Caco-2 (cell line): ENCODE results near the gene KDELR3. TPM values are rescaled to one million over a fixed set of nuclear protein-coding genes. Genes with fewer than 3 reads are reported as not detected.

Experiments used
- BruUV-seq: library from RNA; stranded (reverse); fragments of 400-500 nt; replicated peaks from 2 replicates; lab custom pipeline; 2021; lab: Mats Ljungman, UMichigan
- CTCF ChIA-PET: fragments of 300-600 bp; sonication (Branson Sonifier 250); formaldehyde crosslinking; loops from one replicate; lab custom pipeline; 2022; ENCODE audit warnings: antibody characterized with exemption; lab: Charles Lee
- POLR2A ChIA-PET: fragments of 300-600 bp; sonication (Branson Sonifier 250); formaldehyde crosslinking; loops from one replicate; lab custom pipeline; 2022; ENCODE audit warnings: antibody characterized with exemption; lab: Charles Lee
- DNase-seq, 2 experiments: peaks; one replicate each; pipeline versions ENCODE4 v3.0.0 to v3.0.0-alpha.2; 2020 to 2022
- H3K27me3 ChIP-seq: replicated peaks from 2 replicates; pipeline ENCODE4 v1.6.0; 2011; ENCODE audit warnings: low read length; ENCODE audit not compliant: control insufficient read depth, insufficient read depth
- H3K36me3 ChIP-seq: 2 replicates; pipeline ENCODE4 v1.5.1; 2011; ENCODE audit warnings: low read length; ENCODE audit not compliant: control insufficient read depth, insufficient read depth
- H3K4me1 ChIP-seq: fragments of 250-450 bp; sonication (Bioruptor Pico); 2 replicates; pipeline ENCODE4 v1.5.1; 2020; ENCODE audit warnings: mild to moderate bottlenecking
- H3K4me3 ChIP-seq: 2 replicates; pipeline ENCODE4 v1.5.1; 2011; ENCODE audit warnings: low read depth, mild to moderate bottlenecking, control low read depth, low read length
- H3K9me3 ChIP-seq: fragments of 250-450 bp; sonication (Bioruptor Pico); 2 replicates; pipeline ENCODE4 v1.5.1; 2020; ENCODE audit warnings: mild to moderate bottlenecking, moderate library complexity
- H3K27ac Mint-ChIP-seq: one replicate; pipeline ENCODE4 v1.8.0; 2022; ENCODE audit warnings: mixed read lengths; ENCODE audit not compliant: unreplicated experiment
- H3K27me3 Mint-ChIP-seq: one replicate; pipeline ENCODE4 v1.8.0; 2022; ENCODE audit warnings: mixed read lengths; ENCODE audit not compliant: insufficient read depth, unreplicated experiment
- H3K36me3 Mint-ChIP-seq: one replicate; pipeline ENCODE4 v1.8.0; 2022; ENCODE audit warnings: mild to moderate bottlenecking, mixed read lengths; ENCODE audit not compliant: insufficient read depth, unreplicated experiment
- H3K4me1 Mint-ChIP-seq: one replicate; pipeline ENCODE4 v1.8.0; 2022; ENCODE audit warnings: low read depth, mixed read lengths; ENCODE audit not compliant: unreplicated experiment
- H3K4me3 Mint-ChIP-seq: one replicate; pipeline ENCODE4 v1.8.0; 2022; ENCODE audit warnings: mild to moderate bottlenecking, moderate library complexity, mixed read lengths; ENCODE audit not compliant: unreplicated experiment
- H3K9me3 Mint-ChIP-seq: one replicate; pipeline ENCODE4 v1.8.0; 2022; ENCODE audit warnings: mixed read lengths; ENCODE audit not compliant: unreplicated experiment
- intact Hi-C: fragments of 100-400 bp; cut with micrococcal nuclease; formaldehyde crosslinking; loops from one replicate; pipeline ENCODE4 v1.10.0; 2022; ENCODE audit not compliant: unreplicated experiment
- total RNA-seq: library from RNA; stranded (reverse); gene quantifications from 2 replicates; pipeline ENCODE4 v1.2.3, GENCODE V29; 2022
- TF ChIP-seq, protein P1 (sequence below), 2 experiments: fragments of 200-600 bp in 1 of 2; IDR thresholded peaks; 1 replicate in 1 of 2; 2 replicates in 1 of 2; pipeline versions ENCODE4 v1.5.1 to v1.8.0; 2011 to 2022; ENCODE audit warnings: antibody characterized with exemption in 1 of 2, control low read depth in 1 of 2, inconsistent platforms in 1 of 2, low read depth in 1 of 2, low read length in 1 of 2, mild to moderate bottlenecking in 1 of 2, moderate library complexity in 1 of 2; ENCODE audit not compliant: insufficient read depth in 1 of 2, severe bottlenecking in 1 of 2, unreplicated experiment in 1 of 2

KDELR3 gene
- total RNA-seq, 1 experiment from 2014 or later = 13.4 TPM

GRCh38 chr22:38505541-38506117, 37.7 kb downstream of the KDELR3 start:
- Histone ChIP-seq H3K27me3 (no peaks in the 10 kb centered on the region), H3K4me1 (peaks cover 28% of the 10 kb centered on the region), H3K36me3 (no peaks in the 10 kb centered on the region), H3K4me3 (peak overlapping the region; percentile 98), H3K9me3 (no peaks in the 10 kb centered on the region)
- Mint-ChIP-seq H3K9me3 (peaks cover 9% of the 10 kb centered on the region), H3K4me1 (peaks cover 21% of the 10 kb centered on the region), H3K36me3 (peaks cover 60% of the 10 kb centered on the region), H3K27ac (peak overlapping the region; percentile 100), H3K4me3 (peak overlapping the region; percentile 97), H3K27me3 (no peaks in the 10 kb centered on the region)
- POLR2A ChIA-PET = no interaction called here
- TF ChIP-seq, protein P1, sequence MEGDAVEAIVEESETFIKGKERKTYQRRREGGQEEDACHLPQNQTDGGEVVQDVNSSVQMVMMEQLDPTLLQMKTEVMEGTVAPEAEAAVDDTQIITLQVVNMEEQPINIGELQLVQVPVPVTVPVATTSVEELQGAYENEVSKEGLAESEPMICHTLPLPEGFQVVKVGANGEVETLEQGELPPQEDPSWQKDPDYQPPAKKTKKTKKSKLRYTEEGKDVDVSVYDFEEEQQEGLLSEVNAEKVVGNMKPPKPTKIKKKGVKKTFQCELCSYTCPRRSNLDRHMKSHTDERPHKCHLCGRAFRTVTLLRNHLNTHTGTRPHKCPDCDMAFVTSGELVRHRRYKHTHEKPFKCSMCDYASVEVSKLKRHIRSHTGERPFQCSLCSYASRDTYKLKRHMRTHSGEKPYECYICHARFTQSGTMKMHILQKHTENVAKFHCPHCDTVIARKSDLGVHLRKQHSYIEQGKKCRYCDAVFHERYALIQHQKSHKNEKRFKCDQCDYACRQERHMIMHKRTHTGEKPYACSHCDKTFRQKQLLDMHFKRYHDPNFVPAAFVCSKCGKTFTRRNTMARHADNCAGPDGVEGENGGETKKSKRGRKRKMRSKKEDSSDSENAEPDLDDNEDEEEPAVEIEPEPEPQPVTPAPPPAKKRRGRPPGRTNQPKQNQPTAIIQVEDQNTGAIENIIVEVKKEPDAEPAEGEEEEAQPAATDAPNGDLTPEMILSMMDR (IDR thresholded peaks at IDR 0.05; ENCODE audit: insufficient read depth in 1 of 2, low read depth in 1 of 2, low read length in 1 of 2, severe bottlenecking in 1 of 2, unreplicated experiment in 1 of 2) = no peak
- peak; percentile 55 to 65 for DNase-seq
- CTCF ChIA-PET = no interaction called here
- intact Hi-C loops = no loop called here
- BruUV-seq = no TSS peak

GRCh38 chr22:38506118-38506962, 38.4 kb downstream of the KDELR3 start, which contains the start of gene DDX17:
Gene DDX17, minus strand, starts transcription at chr22:38506311.
- POLR2A ChIA-PET = no interaction called here
- TSS peak; percentile 92 for BruUV-seq
- H3K36me3 Mint-ChIP-seq = peaks cover 53% of the 10 kb centered on the region

DNA sequence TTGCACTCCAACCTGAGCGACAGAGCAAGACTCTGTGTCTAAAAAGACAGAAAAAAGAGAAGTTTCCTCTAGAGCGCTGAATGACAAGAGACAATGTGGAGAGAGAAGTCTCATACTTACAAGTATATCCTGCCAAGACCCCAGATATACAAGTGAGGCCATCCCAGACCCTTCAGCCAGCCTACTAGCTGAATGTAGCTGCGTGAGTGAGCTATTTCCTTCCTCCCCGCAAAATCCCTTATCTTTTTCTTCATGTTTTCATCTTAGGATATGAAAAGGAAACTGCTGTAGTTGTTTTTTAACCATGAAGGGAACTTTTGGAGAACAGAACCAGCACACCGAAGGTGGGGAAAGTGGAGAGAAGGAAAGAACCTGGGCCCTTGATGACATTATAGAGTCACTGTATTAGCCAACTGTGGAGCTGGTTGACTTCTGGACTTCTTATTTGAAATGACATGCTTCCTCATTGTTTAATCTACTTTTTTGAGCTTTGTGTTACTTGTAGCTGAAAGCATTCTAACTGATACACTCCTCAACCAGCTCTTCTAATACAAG, 42.6 kb downstream of the KDELR3 start:
- Mint-ChIP-seq H3K27me3 (no peaks in the 10 kb centered on the region), H3K4me3 (no peak overlapping the region), H3K4me1 (peaks cover 9% of the 10 kb centered on the region), H3K27ac (no peak overlapping the region), H3K9me3 (peaks cover 9% of the 10 kb centered on the region), H3K36me3 (peaks cover 12% of the 10 kb centered on the region)
- no TSS peak for BruUV-seq
- H3K9me3 ChIP-seq = no peaks in the 10 kb centered on the region
- intact Hi-C loops = no loop called here
- no peaks in the 10 kb centered on the region for H3K27me3 ChIP-seq
- ChIA-PET POLR2A (interaction anchor here (0.6 kb wide), 1 partner anchor 194 kb away, joined by 19 read pairs; no protein-coding TSS in a partner anchor), CTCF (no interaction called here)
- TF ChIP-seq, protein P1 (IDR thresholded peaks at IDR 0.05; ENCODE audit: insufficient read depth in 1 of 2, low read depth in 1 of 2, low read length in 1 of 2, severe bottlenecking in 1 of 2, unreplicated experiment in 1 of 2) = no peak
- no peak overlapping the region for H3K4me3 ChIP-seq
- H3K4me1 ChIP-seq = peaks cover 9% of the 10 kb centered on the region
- DNase-seq = no peak
- no peaks in the 10 kb centered on the region for H3K36me3 ChIP-seq

More at GRCh38 chr22:38506118-38506962, 38.4 kb downstream of the KDELR3 start, which contains the start of gene DDX17:
- TF ChIP-seq, protein P1 (IDR thresholded peaks at IDR 0.05; ENCODE audit: insufficient read depth in 1 of 2, low read depth in 1 of 2, low read length in 1 of 2, severe bottlenecking in 1 of 2, unreplicated experiment in 1 of 2) = no peak
- Mint-ChIP-seq H3K4me1 (peaks cover 21% of the 10 kb centered on the region), H3K27me3 (no peaks in the 10 kb centered on the region), H3K27ac (peak within 1 kb of the TSS; percentile 100), H3K9me3 (peaks cover 9% of the 10 kb centered on the region), H3K4me3 (peak within 1 kb of the TSS; percentile 97)
- H3K36me3 ChIP-seq = no peaks in the 10 kb centered on the region
- CTCF ChIA-PET = no interaction called here
- peak; percentile 84 to 86 for DNase-seq
- H3K4me1 ChIP-seq = peaks cover 28% of the 10 kb centered on the region
- H3K4me3 ChIP-seq = peak within 1 kb of the TSS; percentile 98
- intact Hi-C loops = no loop called here
- H3K9me3 ChIP-seq = no peaks in the 10 kb centered on the region
- no peaks in the 10 kb centered on the region for H3K27me3 ChIP-seq
